HG03159 (cell line): ENCODE results near the gene POLR1H.

Experiments
- ATAC-seq: cut with Tn5 transposase; IDR thresholded peaks from one replicate; pipeline ENCODE4 v1.9.1; 2021; ENCODE audit warnings: mild to moderate bottlenecking, moderate library complexity; ENCODE audit not compliant: unreplicated experiment

The POLR1H gene

GRCh38 chr6:30061858-30062458 is 893 bp downstream of the POLR1H start:
- peak; percentile 24 for ATAC-seq

- no peak for ATAC-seq
Measured at GRCh38 chr6:30062471-30063178, 1.6 kb downstream of the POLR1H start.

GRCh38 chr6:30063315-30063714 is 2.2 kb downstream of the POLR1H start:
- no peak for ATAC-seq

DNA sequence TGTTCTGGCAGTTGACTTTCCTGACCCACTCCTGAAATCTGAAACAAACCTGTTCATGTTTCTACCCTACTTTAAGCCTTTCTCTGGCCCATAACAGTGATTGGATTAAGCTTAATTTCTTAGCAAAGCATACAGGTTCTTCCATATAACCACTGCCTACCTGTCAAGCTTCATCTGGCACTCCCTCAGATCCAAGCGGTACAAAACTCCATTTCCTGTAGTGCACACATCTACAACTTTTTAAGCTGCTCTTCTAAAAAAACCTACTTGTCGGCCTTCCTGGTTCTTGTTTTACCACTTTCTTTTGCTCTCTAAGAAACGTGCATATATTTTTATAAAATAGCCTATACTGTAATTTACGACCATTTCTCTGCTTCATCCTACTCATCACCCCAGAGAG is 5.0 kb downstream of the POLR1H start:
- ATAC-seq: no peak

DNA sequence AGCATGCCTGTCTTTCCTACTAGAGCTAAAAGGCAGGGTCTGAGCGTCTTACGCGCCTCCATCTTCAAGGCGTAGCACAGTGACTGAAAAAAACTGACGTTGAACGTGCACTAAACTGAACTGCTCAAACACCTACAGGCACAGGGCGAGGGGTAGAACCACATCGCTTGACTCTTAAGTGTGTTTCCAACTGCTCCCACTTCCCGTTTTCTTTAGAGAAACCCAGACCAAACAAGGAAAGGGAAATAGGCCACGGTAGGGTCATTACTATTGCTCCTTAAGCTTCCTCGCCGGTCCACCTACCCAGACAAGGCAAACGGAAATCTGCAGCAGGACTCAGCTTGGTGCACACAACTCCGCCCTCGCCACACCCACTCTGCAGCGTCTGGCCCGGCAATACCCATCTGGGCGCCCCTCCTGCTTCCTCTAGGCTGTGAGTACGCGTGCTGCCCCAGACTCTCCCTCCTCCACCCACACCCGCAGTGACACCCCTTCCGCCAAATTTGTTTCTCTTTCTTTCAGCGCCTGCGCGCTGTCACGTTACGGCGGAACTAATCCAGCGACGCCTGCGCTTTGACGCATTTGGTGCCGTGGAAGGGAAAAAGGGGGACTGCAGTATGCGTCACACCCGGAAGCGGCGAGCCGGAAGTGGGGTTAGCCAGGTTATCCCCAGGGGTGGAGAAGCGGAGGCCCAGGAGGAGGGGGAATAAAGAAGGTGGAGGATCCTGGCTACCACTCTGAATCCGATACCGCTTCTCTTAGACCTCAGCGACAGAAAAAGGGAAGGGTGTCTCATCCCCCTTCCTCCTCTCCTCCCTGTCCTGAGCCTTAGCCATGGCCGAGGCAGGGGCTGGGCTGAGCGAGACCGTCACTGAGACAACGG is 5.8 kb downstream of the POLR1H start, which contains the start of gene PPP1R11:
Gene PPP1R11, plus strand, starts transcription at position 622 of the 883 bp plus-strand sequence. Its CDS starts 213 bp downstream, at position 835.
- peak; percentile 94 for ATAC-seq

DNA sequence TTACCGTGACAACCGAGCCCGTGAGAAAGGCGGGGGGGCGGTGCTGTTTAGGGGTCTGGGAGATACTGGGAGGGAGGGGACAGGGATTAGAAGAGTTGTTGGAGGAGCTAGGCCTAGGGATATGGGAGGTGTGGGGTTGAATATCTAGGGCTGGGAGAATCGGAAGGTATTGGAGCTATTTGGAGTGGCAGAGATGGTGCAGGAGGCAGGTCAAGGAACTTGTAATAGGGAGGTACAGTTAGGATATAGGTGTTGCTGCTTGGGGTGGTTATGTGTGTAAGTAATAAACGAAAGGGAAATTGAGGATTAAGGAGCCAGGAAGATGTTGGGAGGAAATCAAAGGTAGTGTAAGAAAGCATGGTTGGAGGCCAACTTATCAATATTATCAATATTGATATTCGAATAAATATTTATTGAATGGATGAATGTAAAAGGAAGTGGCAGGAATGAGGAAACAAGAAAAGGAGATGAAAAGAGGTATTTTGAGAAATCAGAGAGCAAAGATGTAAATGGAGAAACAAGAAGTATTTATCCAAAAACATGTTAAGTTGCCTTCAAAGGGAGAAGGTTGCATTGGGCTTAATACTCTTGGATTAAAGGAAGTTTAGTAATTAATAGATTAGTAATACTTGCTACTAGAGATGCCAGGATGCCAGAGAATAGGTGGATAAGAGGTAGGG is 6.5 kb downstream of the POLR1H start:
- ATAC-seq: no peak

DNA sequence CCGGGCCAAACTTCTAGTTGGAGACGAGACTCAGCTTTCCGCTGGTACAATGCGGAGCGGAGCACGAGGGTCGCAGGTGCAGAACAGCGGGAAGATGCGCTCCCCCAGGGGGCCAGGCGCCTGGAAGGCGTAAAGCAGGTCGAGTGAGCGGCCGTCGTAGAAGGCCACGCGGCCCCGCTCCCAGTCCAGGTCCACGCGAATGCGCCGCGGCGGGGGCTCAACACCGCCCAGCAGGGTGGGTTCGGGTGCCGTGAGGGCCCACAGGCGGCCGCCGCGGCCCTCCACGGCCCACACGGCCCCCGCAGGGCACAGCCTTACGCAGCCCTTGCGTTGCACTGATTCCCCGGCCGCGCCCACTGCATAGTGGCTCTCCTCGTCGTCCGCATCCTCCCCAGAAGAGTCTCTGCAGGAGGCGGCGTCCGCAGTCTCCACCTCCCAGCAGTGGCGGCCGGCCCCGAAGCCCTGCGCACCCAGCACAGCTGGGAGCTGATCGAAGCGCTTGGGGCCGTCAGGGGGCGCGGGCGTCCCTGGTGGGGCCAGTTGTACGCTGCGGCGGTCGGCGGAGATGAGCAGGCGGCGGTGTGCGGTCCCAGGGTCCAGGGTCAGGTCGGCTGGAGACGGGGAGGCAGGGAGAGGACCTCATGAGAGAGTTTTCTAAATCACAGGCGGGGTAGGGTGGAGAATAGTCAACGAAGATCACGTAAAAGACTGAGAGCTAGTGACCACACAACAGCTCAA is 10.2 kb downstream of the POLR1H start:
- ATAC-seq: no peak

DNA sequence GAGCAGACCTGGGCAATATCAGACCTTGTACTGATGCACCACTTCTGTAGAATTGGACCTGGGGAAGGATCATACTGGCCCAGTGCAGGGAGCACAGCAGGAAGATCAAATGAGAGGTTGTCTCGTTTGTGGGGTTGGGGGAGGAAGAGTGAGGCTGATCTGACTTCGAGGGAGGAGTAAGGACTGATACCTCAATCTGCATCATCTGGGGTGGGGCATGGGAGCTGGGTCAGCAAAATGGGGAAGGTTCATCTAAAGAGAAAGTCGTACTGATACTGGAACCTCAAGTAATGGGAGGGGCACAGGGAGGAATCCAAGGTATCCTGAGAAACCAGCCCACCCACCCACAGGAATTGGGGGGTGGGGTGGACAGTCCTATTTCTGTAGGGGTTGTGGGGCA is 10.8 kb downstream of the POLR1H start:
- ATAC-seq: no peak

DNA sequence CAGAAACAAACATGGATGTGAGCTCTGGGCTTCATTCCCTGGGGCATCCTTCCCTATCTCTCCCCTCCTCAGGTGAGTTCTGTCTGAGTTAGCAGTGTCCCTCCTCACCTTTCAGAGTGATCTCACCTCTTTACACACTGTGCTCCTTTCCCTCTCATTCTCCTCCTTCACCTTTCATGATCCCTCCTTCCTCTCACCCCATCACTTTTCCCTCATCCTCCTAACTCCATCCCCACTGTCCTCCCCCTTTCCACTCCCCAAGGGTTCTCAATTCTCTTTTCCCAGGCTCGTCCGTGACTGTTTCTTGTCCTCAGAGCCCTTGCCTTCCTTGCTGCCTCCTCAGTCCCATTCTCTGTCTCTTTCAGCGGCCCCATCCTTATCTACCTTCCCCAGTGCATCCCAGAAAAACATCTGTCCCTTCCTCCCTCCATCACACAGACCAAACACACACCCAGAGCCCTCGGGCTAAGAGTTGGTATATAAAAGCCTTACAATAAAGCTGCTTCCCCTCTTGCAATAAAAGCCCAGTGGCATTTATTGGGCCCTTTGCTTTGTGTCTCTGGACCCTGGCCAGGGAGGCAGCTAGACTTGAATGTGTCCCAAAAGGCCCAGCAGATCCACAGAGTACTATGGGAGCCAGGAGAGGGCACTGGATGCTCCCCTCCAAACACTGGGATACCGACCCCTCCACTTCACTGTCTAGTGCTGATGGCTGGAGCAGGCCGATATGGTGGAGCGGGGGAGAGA is 12.6 kb downstream of the POLR1H start:
- no peak for ATAC-seq

DNA sequence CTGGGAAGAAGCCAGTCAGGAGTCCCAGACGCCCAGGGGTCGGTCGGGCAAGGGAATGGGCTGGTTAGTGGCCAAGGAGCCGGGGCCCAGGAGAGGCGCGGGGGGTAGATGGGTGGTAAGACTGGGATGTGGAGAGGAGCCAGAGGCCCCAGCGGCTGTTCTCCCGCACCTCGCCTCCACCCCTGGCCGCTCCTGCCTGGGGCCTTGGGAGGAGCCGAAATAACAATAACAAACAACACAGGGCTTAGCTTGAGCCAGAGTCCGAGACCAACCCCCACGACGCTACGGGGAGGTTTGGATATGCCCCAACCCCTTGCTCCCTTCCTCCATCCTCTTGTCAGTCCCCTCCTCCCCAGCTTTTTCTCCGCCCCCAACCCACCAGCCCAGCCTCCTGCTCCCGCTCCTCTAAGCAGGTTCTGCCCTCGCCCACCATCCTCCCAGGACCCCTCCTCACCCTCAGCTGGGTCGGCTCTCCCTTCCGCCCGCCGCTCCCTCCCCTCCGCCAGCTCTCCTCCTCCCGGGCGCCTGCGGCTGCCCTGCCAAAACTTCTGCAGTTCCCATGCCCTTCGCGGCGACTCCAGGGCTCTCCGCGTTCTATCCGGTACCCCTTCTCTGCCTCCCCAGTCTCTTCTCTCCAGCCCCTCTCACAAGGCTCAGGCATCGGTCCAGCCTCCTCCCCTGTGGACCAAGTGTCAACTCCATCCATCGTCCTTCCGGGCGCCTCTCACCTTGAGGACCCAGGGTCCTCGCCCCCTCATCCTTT is 13.4 kb downstream of the POLR1H start:
- no peak for ATAC-seq

GRCh38 chr6:30075094-30075789 is 14.2 kb downstream of the POLR1H start, which contains the start of gene RNF39:
RNF39 (minus strand) TSS chr6:30075769; CDS start chr6:30075585, 184 bp downstream.
- ATAC-seq: no peak

GRCh38 chr6:30075790-30076732 is 15.0 kb downstream of the POLR1H start:
- no peak for ATAC-seq

DNA sequence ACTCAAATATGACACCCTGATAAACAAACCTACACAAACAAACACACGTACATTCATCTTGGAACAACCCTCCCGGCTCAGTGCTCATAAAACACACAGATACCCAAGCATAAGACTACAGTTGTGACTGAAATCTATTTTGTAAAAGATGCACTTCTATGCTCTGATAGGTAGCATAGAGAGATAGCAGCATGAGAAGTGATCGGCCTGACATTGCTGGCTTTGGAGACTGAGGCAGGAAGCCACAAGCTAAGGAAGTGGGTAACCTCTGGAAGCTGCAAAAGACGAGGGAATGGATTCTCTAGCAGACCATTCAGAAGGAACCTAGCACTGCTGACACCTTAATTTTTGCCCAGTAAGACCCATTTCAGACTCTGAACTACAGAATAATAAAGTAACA is 16.2 kb downstream of the POLR1H start:
- ATAC-seq: no peak

DNA sequence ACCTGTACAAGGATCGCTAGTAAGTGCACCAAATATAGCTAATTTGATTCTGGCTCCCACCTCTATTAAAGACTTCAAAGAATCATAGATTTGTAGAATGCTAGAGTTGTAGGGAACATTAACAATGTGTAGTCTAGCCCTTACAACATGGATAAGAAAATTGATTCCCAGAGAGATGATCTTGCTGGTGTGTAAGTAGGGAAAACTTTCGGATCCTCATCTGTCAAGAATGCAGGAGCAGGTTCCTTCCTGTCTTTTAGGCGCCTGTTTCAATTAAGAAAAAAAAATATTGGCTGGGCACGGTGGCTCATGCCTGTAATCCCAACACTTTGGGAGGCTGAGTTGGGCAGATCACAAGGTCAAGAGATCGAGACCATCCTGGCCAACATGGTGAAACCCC is 26.8 kb downstream of the POLR1H start:
- no peak for ATAC-seq

DNA sequence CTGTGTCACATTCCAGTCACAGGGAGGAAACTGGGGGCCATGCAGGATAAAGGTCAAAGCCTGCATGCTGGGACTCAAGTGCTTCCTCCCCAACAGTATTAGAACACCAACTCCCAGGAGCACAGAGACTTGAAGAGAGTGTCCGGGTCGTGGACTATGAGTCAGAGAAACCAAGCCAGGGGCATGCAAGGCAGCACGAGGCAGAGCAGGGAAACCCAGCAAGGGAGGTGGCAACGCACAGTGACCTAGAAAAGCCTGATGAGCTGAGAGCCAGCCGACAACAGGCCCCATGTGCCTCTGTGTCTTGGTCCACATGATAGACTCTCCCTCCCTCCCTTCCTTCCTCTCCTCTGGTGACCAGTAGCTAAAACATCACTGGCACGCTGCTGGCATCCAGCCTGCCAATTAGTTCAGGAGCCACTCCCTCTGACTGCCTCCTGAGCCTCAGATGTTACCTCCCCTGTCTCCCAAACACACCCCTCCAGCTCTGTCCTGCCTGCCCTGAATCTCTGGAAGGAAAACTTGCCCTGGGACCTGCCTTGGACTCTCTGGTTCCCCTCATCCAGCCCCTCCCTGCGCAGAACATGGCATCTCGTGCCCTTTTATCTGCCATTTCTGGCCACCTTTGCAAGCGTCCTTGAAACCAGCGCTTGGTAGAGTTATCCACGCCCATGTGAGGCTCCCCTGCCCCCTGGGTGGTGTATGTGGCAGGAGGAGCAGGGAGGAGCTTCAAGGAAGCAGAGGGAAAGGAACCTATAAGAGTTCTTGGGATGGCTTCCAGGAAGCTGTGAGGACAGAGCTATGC is 30.7 kb downstream of the POLR1H start:
- no peak for ATAC-seq

- no peak for ATAC-seq
Measured at GRCh38 chr6:30092852-30093543, 31.9 kb downstream of the POLR1H start.
